HG03575 (cell line): Measurements from ENCODE around the gene CLASP1.
"Not testable (repeated sequence)": the region's sequence is repeated elsewhere in the genome, so short reads cannot be mapped to it uniquely, and the experiment has no call there.

Source experiments
- ATAC-seq: cut with Tn5 transposase; IDR thresholded peaks from one replicate; pipeline ENCODE4 v1.9.1; 2021; ENCODE audit not compliant: unreplicated experiment, insufficient number of reproducible peaks, low FRiP score; ENCODE audit errors: extremely low read depth

The CLASP1 gene

GRCh38 chr2:121649149-121649595 lies at the start of gene CLASP1:
TSS of gene CLASP1 (minus strand) at chr2:121649462. CDS start at chr2:121605895, 43,567 bp downstream.
- ATAC-seq, result no peak

GRCh38 chr2:121698318-121698930 lies 49.2 kb upstream of the CLASP1 start:
- ATAC-seq, result no peak

GRCh38 chr2:121697108-121697631 lies 47.9 kb upstream of the CLASP1 start:
- ATAC-seq, result no peak

- ATAC-seq, result no peak
These were observed 47.2 kb upstream of the CLASP1 start for GRCh38 chr2:121696410-121696930.

- no peak for ATAC-seq
These were observed 45.8 kb upstream of the CLASP1 start for GRCh38 chr2:121695171-121695451.

GRCh38 chr2:121694398-121695170 lies 45.3 kb upstream of the CLASP1 start:
- no peak for ATAC-seq

GRCh38 chr2:121690572-121690971 lies 41.3 kb upstream of the CLASP1 start:
- not testable (repeated sequence) for ATAC-seq

- no peak for ATAC-seq
These were observed 40.8 kb upstream of the CLASP1 start for GRCh38 chr2:121690095-121690494.

GRCh38 chr2:121689356-121689755 lies 40.1 kb upstream of the CLASP1 start:
- no peak for ATAC-seq

- no peak for ATAC-seq
These were observed 39.6 kb upstream of the CLASP1 start for GRCh38 chr2:121688820-121689219.

- ATAC-seq, result no peak
These were observed 37.6 kb upstream of the CLASP1 start for GRCh38 chr2:121686902-121687301.

GRCh38 chr2:121686218-121686617 lies 37.0 kb upstream of the CLASP1 start:
- ATAC-seq, result no peak

GRCh38 chr2:121682396-121683298 lies 33.4 kb upstream of the CLASP1 start:
- ATAC-seq, result no peak

- ATAC-seq, result no peak
These were observed 28.6 kb upstream of the CLASP1 start for GRCh38 chr2:121677855-121678254.

GRCh38 chr2:121671621-121672020 lies 22.4 kb upstream of the CLASP1 start:
- ATAC-seq, result not testable (repeated sequence)

- ATAC-seq, result no peak
These were observed 20.9 kb upstream of the CLASP1 start for GRCh38 chr2:121670181-121670580.

- no peak for ATAC-seq
These were observed 18.4 kb upstream of the CLASP1 start for GRCh38 chr2:121667618-121668017.

- ATAC-seq, result no peak
These were observed 16.8 kb upstream of the CLASP1 start for GRCh38 chr2:121666042-121666441.

GRCh38 chr2:121665504-121665903 lies 16.2 kb upstream of the CLASP1 start:
- no peak for ATAC-seq
